H1 (cell line): ENCODE data around the gene MKRN1. TPM values are rescaled to one million over a fixed set of nuclear protein-coding genes. Genes with fewer than 3 reads are reported as not detected.

Source experiments
- CTCF ChIA-PET: fragments of 300-600 bp; sonication (Branson Sonifier 250); formaldehyde crosslinking; loops from one replicate; lab custom pipeline; 2021; ENCODE audit not compliant: partially characterized antibody; lab: Charles Lee
- POLR2A ChIA-PET: fragments of 300-600 bp; sonication (Branson Sonifier 250); formaldehyde crosslinking; loops from one replicate; lab custom pipeline; 2021; ENCODE audit warnings: inconsistent platforms; ENCODE audit not compliant: partially characterized antibody; lab: Charles Lee
- DNase-seq, 2 experiments: peaks; one replicate each; pipeline versions ENCODE4 v3.0.0 to v3.0.0-alpha.2; 2010 to 2022; ENCODE audit warnings: low spot score in 2 of 2, low read depth in 1 of 2, mixed read lengths in 1 of 2
- FAIRE-seq: peaks from 2 replicates; lab custom pipeline; 2011; peaks lifted over from hg19 to GRCh38; lab: Jason Lieb, UNC
- H2AFZ ChIP-seq: 2 replicates; pipeline ENCODE4 v1.8.1; 2012; ENCODE audit warnings: low read length, inconsistent platforms
- H2AK5ac ChIP-seq: 2 replicates; pipeline ENCODE4 v1.6.1; 2013; ENCODE audit warnings: low read depth, low read length
- H2BK120ac ChIP-seq: replicated peaks from 2 replicates; pipeline ENCODE3; 2013; ENCODE audit warnings: low read depth, low read length, inconsistent platforms
- H2BK12ac ChIP-seq: 2 replicates; pipeline ENCODE4 v1.6.1; 2013; ENCODE audit warnings: low read depth, low read length
- H2BK15ac ChIP-seq: 2 replicates; pipeline ENCODE4 v1.6.1; 2013; ENCODE audit warnings: low read length
- H2BK20ac ChIP-seq: 2 replicates; pipeline ENCODE4 v1.6.1; 2013; ENCODE audit warnings: low read length
- H2BK5ac ChIP-seq: 2 replicates; pipeline ENCODE4 v1.6.1; 2013; ENCODE audit warnings: low read depth, low read length
- H3K14ac ChIP-seq: 2 replicates; pipeline ENCODE4 v1.6.1; 2013; ENCODE audit warnings: inconsistent platforms; ENCODE audit not compliant: insufficient read length
- H3K18ac ChIP-seq: 2 replicates; pipeline ENCODE4 v1.6.1; 2013; ENCODE audit warnings: low read length; ENCODE audit errors: extremely low read depth
- H3K23ac ChIP-seq: 2 replicates; pipeline ENCODE4 v1.6.1; 2013; ENCODE audit warnings: inconsistent platforms; ENCODE audit not compliant: insufficient read length
- H3K23me2 ChIP-seq: 2 replicates; pipeline ENCODE4 v1.6.1; 2013; ENCODE audit warnings: low read depth, low read length
- H3K27ac ChIP-seq: 2 replicates; pipeline ENCODE4 v1.6.1; 2011; ENCODE audit warnings: low read depth, low read length, inconsistent platforms
- H3K27me3 ChIP-seq, 4 experiments: replicated peaks in 1 of 4; 1 replicate in 1 of 4; 2 replicates in 3 of 4; pipeline versions ENCODE4 v1.6.1 to v1.8.1; 2011 to 2013; ENCODE audit warnings: low read length in 3 of 4, mild to moderate bottlenecking in 3 of 4, inconsistent platforms in 2 of 4, mixed read lengths in 2 of 4, moderate library complexity in 1 of 4; ENCODE audit not compliant: control insufficient read depth in 3 of 4, insufficient read depth in 3 of 4; ENCODE audit errors: extremely low read depth in 1 of 4
- H3K36me3 ChIP-seq, 4 experiments: 2 replicates each; pipeline versions ENCODE4 v1.6.1 to v1.8.1; 2011 to 2013; ENCODE audit warnings: mild to moderate bottlenecking in 4 of 4, low read length in 3 of 4, moderate library complexity in 2 of 4, control low read depth in 1 of 4, inconsistent platforms in 1 of 4; ENCODE audit not compliant: insufficient read depth in 4 of 4, control insufficient read depth in 2 of 4
- H3K4ac ChIP-seq: replicated peaks from 2 replicates; pipeline ENCODE3; 2013; ENCODE audit warnings: low read length, low read depth, mixed read lengths, inconsistent platforms; ENCODE audit not compliant: insufficient read length
- H3K4me1 ChIP-seq, 4 experiments: replicated peaks in 1 of 4; 1 replicate in 1 of 4; 2 replicates in 3 of 4; pipeline versions ENCODE4 v1.6.1 to v1.8.1; 2011 to 2013; ENCODE audit warnings: low read length in 3 of 4, inconsistent platforms in 2 of 4, mixed read lengths in 1 of 4; ENCODE audit not compliant: insufficient read depth in 4 of 4, control insufficient read depth in 3 of 4
- H3K4me2 ChIP-seq, 2 experiments: 2 replicates each; pipeline versions ENCODE4 v1.6.1 to v1.8.1; 2011 to 2013; ENCODE audit warnings: low read depth in 2 of 2, low read length in 2 of 2, control low read depth in 1 of 2, inconsistent platforms in 1 of 2, mild to moderate bottlenecking in 1 of 2; ENCODE audit not compliant: insufficient read depth in 1 of 2
- H3K4me3 ChIP-seq, 4 experiments: fragments of 200-600, 300-600 bp in 1 of 4; sonication (generic), shearing (Covaris generic), sonication (Bioruptor Twin) in 1 of 4; 2 replicates each; pipeline versions ENCODE4 v1.5.1 to v1.8.1; 2011 to 2016; ENCODE audit warnings: low read length in 4 of 4, low read depth in 3 of 4, control low read depth in 2 of 4, inconsistent platforms in 2 of 4, mild to moderate bottlenecking in 2 of 4, mixed read lengths in 1 of 4, moderate library complexity in 1 of 4; ENCODE audit not compliant: insufficient read depth in 2 of 4; ENCODE audit errors: extremely low read depth in 1 of 4
- H3K56ac ChIP-seq: replicated peaks from 2 replicates; pipeline ENCODE3; 2013; ENCODE audit warnings: low read depth, mild to moderate bottlenecking, mixed read lengths, low read length, inconsistent platforms; ENCODE audit not compliant: insufficient read length
- H3K79me1 ChIP-seq: 2 replicates; pipeline ENCODE4 v1.6.1; 2013; ENCODE audit warnings: low read depth, low read length, control low read depth
- H3K79me2 ChIP-seq, 2 experiments: 2 replicates each; pipeline versions ENCODE4 v1.6.1 to v1.8.1; 2012 to 2013; ENCODE audit warnings: low read length in 2 of 2, mild to moderate bottlenecking in 2 of 2, inconsistent platforms in 1 of 2; ENCODE audit not compliant: insufficient read depth in 2 of 2, control insufficient read depth in 1 of 2
- H3K9ac ChIP-seq, 4 experiments: replicated peaks in 1 of 4; 1 replicate in 1 of 4; 2 replicates in 3 of 4; pipeline versions ENCODE4 v1.6.1 to v1.8.1; 2011 to 2013; ENCODE audit warnings: low read depth in 3 of 4, low read length in 3 of 4, control low read depth in 2 of 4, mild to moderate bottlenecking in 2 of 4, moderate library complexity in 2 of 4, inconsistent platforms in 1 of 4; ENCODE audit errors: extremely low read depth in 1 of 4
- H3K9me3 ChIP-seq, 2 experiments: 2 replicates each; pipeline versions ENCODE4 v1.6.1 to v1.8.1; 2012 to 2013; ENCODE audit warnings: mild to moderate bottlenecking in 2 of 2, moderate library complexity in 2 of 2, control low read depth in 1 of 2, inconsistent platforms in 1 of 2, low read depth in 1 of 2, low read length in 1 of 2, mixed read lengths in 1 of 2; ENCODE audit not compliant: insufficient read depth in 2 of 2
- H4K20me1 ChIP-seq, 2 experiments: replicated peaks in 1 of 2; 2 replicates each; pipeline versions ENCODE3 to v1.8.1; 2011 to 2013; ENCODE audit warnings: inconsistent platforms in 2 of 2, low read length in 2 of 2, mild to moderate bottlenecking in 1 of 2; ENCODE audit not compliant: insufficient read depth in 2 of 2, control insufficient read depth in 1 of 2
- H4K5ac ChIP-seq: 2 replicates; pipeline ENCODE4 v1.6.1; 2013; ENCODE audit warnings: low read length, low read depth, mixed read lengths, inconsistent platforms; ENCODE audit not compliant: insufficient read length
- H4K8ac ChIP-seq: 2 replicates; pipeline ENCODE4 v1.8.0; 2013; ENCODE audit warnings: mild to moderate bottlenecking, moderate library complexity, low read length, inconsistent platforms; ENCODE audit not compliant: insufficient read depth; ENCODE audit errors: extremely low read depth
- H4K91ac ChIP-seq: replicated peaks from 2 replicates; pipeline ENCODE3; 2013; ENCODE audit warnings: low read length, mixed read lengths, inconsistent platforms; ENCODE audit not compliant: insufficient read length
- ATF3 ChIP-seq: IDR thresholded peaks from 2 replicates; pipeline ENCODE4 v1.6.1; 2011; ENCODE audit warnings: low read depth, mild to moderate bottlenecking, low read length; ENCODE audit not compliant: insufficient read depth
- GTF2F1 ChIP-seq: IDR thresholded peaks from 2 replicates; pipeline ENCODE4 v1.6.1; 2012; ENCODE audit warnings: low read depth, low read length, improper control_type of control experiment, borderline replicate concordance
- HDAC6 ChIP-seq: IDR thresholded peaks from one replicate; pipeline ENCODE4 v1.7.1; 2012; ENCODE audit warnings: low read depth, mild to moderate bottlenecking, inconsistent platforms, low read length, moderate library complexity
- KDM4A ChIP-seq: IDR thresholded peaks from one replicate; pipeline ENCODE4 v1.7.1; 2012; ENCODE audit warnings: low read depth, mild to moderate bottlenecking, moderate library complexity, low read length, inconsistent platforms; ENCODE audit not compliant: severe bottlenecking
- RAD21 ChIP-seq, 2 experiments: IDR thresholded peaks in 1 of 2; conservative IDR thresholded peaks in 1 of 2; 2 replicates each; pipeline ENCODE4 v1.6.1; 2011; ENCODE audit warnings: low read depth in 2 of 2, low read length in 2 of 2, improper control_type of control experiment in 1 of 2, inconsistent platforms in 1 of 2, mild to moderate bottlenecking in 1 of 2, moderate library complexity in 1 of 2
- SAP30 ChIP-seq: fragments of 300-600 bp; sonication (generic); IDR thresholded peaks from 2 replicates; pipeline ENCODE4 v1.7.1; 2012; ENCODE audit warnings: low read length, moderate library complexity, mild to moderate bottlenecking, inconsistent platforms; ENCODE audit not compliant: insufficient read depth, insufficient replicate concordance
- WGBS, 2 experiments: shearing (Covaris generic) in 1 of 2; methylation state at CpG; one replicate each; pipeline versions ENCODE4 v1.1.6 to v1.1.7; 2013 to 2015; ENCODE audit warnings: low lambda C conversion rate in 2 of 2, mixed read lengths in 2 of 2, inconsistent platforms in 1 of 2, low coverage in 1 of 2, missing lambda C conversion rate in 1 of 2; ENCODE audit not compliant: insufficient replicate concordance in 2 of 2, insufficient coverage in 1 of 2, insufficient read length in 1 of 2; ENCODE audit errors: extremely low coverage in 1 of 2, missing lambda C conversion rate in 1 of 2; 5-methylcytosine and 5-hydroxymethylcytosine counted together
- polyA plus RNA-seq, 7 experiments: library from polyadenylated mRNA; depleted of rRNA in 3 of 7; stranded (reverse) in 5 of 7; unstranded in 2 of 7; fragments of >200 nt in 5 of 7; fragments of 200-250 nt in 2 of 7; gene quantifications; 1 replicate in 5 of 7; 2 replicates in 1 of 7; 4 replicates in 1 of 7; pipeline versions ENCODE4 v1.2.1 to v1.2.3, GENCODE V29; 2011 to 2013; ENCODE audit warnings: missing spikeins in 2 of 7, mixed read lengths in 2 of 7
- total RNA-seq: library from RNA; stranded (reverse); fragmentation: NEBNext Ultra II Directional; extraction: Animal tissue kit (Norgen Biotek cat#: 25700); gene quantifications from 2 replicates; pipeline ENCODE4 v1.2.1, GENCODE V29; 2021
- TF ChIP-seq, protein P1 (sequence below), 3 experiments: IDR thresholded peaks; 1 replicate in 2 of 3; 2 replicates in 1 of 3; pipeline versions ENCODE4 v1.5.1 to v1.6.1; 2011; ENCODE audit warnings: low read length in 3 of 3, mild to moderate bottlenecking in 3 of 3, inconsistent platforms in 2 of 3, low read depth in 1 of 3, moderate library complexity in 1 of 3; ENCODE audit not compliant: insufficient read depth in 1 of 3; ENCODE audit errors: control extremely low read depth in 1 of 3

MKRN1 gene
- total and polyA plus RNA-seq, 2 of the 8 experiments (the other 6 are each of a cell fraction or from before 2014, with no cell fraction given), result 46.2 to 99.6 TPM

- no peaks in the 10 kb centered on the region for H3K79me1 ChIP-seq
Observed at GRCh38 chr7:140446467-140446866, 32.8 kb downstream of the MKRN1 start.

More at GRCh38 chr7:140446467-140446866, 32.8 kb downstream of the MKRN1 start:
- Histone ChIP-seq H3K36me3 (no peaks in the 10 kb centered on the region), H2BK20ac (no peak overlapping the region), H4K20me1 (peaks cover 0 to under 1% of the 10 kb centered on the region in 2 experiments), H2BK120ac (no peak overlapping the region), H3K27me3 (peaks cover 0 to 1% (median 0%) of the 10 kb centered on the region in 4 experiments; a peak in 1 of 7 replicates), H2BK15ac (no peak overlapping the region), H2BK5ac (no peak overlapping the region; the same call in 1 of the 2 replicates), H3K4me2 (no peak overlapping the region), H3K27ac (no peak overlapping the region), H3K14ac (no peak overlapping the region), H3K79me2 (peaks cover 0 to 4% of the 10 kb centered on the region in 2 experiments; a peak in 1 of 4 replicates), H2AFZ (no peak overlapping the region), H3K23ac (no peak overlapping the region), H3K4me1 (peaks cover 5 to 21% (median 15%) of the 10 kb centered on the region in 4 experiments; a peak in 6 of 7 replicates), H3K56ac (no peak overlapping the region), H4K5ac (no peak overlapping the region), H4K8ac (no peak overlapping the region; the same call in 1 of the 2 replicates), H3K23me2 (peaks cover 2% of the 10 kb centered on the region), H2BK12ac (0 out of 2 replicates have a peak overlapping the region, but pooled peaks have one; percentile 33), H3K18ac (0 out of 2 replicates have a peak overlapping the region, but pooled peaks have one; percentile 43), H2AK5ac (no peak overlapping the region), H3K9me3 (no peaks in the 10 kb centered on the region), H3K9ac (no peak overlapping the region), H3K4ac (no peak overlapping the region), H3K4me3 (no peak overlapping the region), H4K91ac (no peak overlapping the region)
- FAIRE-seq, result no peak
- 96% methylated on average over 11 of the region's 11 CpGs; no CpG with 5 or more reads in 1 of the 2 experiments for WGBS, 2 experiments
- TF ChIP-seq SAP30, result no peak
- TF ChIP-seq, protein P1, sequence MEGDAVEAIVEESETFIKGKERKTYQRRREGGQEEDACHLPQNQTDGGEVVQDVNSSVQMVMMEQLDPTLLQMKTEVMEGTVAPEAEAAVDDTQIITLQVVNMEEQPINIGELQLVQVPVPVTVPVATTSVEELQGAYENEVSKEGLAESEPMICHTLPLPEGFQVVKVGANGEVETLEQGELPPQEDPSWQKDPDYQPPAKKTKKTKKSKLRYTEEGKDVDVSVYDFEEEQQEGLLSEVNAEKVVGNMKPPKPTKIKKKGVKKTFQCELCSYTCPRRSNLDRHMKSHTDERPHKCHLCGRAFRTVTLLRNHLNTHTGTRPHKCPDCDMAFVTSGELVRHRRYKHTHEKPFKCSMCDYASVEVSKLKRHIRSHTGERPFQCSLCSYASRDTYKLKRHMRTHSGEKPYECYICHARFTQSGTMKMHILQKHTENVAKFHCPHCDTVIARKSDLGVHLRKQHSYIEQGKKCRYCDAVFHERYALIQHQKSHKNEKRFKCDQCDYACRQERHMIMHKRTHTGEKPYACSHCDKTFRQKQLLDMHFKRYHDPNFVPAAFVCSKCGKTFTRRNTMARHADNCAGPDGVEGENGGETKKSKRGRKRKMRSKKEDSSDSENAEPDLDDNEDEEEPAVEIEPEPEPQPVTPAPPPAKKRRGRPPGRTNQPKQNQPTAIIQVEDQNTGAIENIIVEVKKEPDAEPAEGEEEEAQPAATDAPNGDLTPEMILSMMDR (IDR thresholded peaks at IDR 0.05; ENCODE audit: control extremely low read depth in 1 of 3, insufficient read depth in 1 of 3, low read depth in 1 of 3, low read length in 3 of 3), result no peak
- no peak for TF ChIP-seq ATF3
- no peak for TF ChIP-seq HDAC6
- TF ChIP-seq KDM4A, result no peak
- TF ChIP-seq GTF2F1, result no peak
- peak in 1 of 2 experiments; percentile 24; a peak in 1 of 4 replicates for TF ChIP-seq RAD21 (IDR thresholded peaks at IDR 0.05 in 1 of 2, conservative IDR thresholded peaks at IDR 0.05 in 1 of 2; ENCODE audit: low read depth in 2 of 2, low read length in 2 of 2)
- no peak for DNase-seq
- ChIA-PET CTCF (interaction anchor here (0.9 to 5.2 kb wide), 7 partner anchors 9 to 200 kb away, joined by 3 to 27 read pairs (median 11); no protein-coding TSS in a partner anchor), POLR2A (interaction anchor here (0.7 to 1.0 kb wide), 2 partner anchors 9 to 45 kb away, joined by 5 read pairs; no protein-coding TSS in a partner anchor)
